Measurements from ENCODE around the gene TRMT2A. TPM values are rescaled to one million over a fixed set of nuclear protein-coding genes. Genes with fewer than 3 reads are reported as not detected.

TRMT2A gene
- total RNA-seq, 1 experiment from 2014 or later = 43.4 TPM

DNA sequence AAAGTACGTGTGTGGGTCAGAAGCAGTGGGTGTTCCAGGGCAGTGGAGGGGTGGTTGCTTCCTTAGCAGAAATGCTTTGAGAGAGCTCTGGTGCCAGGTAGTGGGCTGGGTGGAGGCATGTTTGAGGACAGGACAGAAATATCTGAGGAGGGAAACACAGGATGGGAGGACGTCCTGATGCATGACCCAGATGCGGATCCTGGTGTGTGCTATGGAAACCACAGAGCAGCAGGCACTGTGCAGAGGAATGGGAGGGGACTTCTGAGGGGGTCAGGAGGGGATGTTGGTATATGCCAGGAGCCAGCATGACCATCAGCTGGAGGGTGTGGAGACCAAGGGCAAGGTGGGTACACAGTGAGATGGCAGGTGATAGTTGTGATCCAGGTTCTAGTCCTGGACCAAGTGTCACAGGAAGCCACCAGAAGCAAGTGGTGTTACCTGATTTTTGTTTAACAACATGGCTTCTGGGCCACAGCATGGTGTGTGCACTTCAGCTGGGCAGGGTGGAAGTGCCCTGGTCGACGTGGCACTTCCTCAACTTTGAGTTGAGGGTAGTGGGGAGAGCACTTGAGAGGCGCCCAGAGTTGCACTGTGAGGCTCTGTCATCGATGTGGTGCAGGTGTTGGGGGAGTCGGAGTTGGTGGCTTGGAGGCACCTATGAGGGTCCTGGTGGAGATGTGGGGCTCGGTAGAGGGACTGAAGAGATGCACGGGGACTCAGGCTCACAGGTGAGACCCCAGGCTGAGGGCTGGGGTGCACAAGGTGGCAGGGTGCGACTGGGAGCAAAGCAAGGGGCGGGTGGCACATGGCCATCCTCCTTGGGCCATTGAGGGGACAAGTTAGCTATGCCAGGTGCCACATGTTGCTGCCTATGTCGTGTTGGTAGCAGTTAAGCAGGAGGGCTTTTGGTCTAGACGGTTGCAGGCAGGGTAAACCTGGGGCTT lies 29.4 kb downstream of the TRMT2A start:
- H3K27me3 ChIP-seq = no peaks in the 10 kb centered on the region
- peaks cover 86% of the 10 kb centered on the region for H3K36me3 ChIP-seq
- no peaks in the 10 kb centered on the region for H3K9me3 ChIP-seq
- H3K4me3 ChIP-seq = no peak overlapping the region
- DNase-seq = no peak

DNA sequence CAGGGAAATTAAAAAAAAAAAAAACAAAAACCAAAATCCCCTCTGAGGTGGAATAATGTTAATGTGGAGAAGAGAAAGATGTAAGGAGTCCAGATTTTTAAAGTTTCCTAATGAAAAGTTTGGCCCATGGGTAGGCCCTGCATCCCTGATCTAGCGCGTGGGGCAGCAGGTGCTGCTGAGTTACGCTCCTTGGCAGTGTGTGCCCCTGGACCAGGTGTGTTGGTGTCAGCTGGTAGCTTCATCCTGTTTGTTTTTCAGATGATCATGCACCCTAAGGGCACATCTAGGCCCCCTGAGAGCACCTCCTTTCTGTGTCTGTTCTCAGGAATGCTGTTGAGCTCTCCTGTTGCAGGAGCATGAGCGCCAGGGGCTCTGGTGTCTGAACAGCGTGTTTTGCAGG lies 30.3 kb downstream of the TRMT2A start:
- DNase-seq = no peak

GRCh38 chr22:20086101-20086599 lies 30.9 kb downstream of the TRMT2A start:
- peaks cover 81% of the 10 kb centered on the region for H3K36me3 ChIP-seq
- H3K4me3 ChIP-seq = no peak overlapping the region
- no peak for DNase-seq
- no peaks in the 10 kb centered on the region for H3K9me3 ChIP-seq
- no peaks in the 10 kb centered on the region for H3K27me3 ChIP-seq

More for the DNA sequence above, 30.3 kb downstream of the TRMT2A start:
- Histone ChIP-seq H3K9me3 (no peaks in the 10 kb centered on the region), H3K27me3 (no peaks in the 10 kb centered on the region), H3K36me3 (peaks cover 84% of the 10 kb centered on the region), H3K4me3 (no peak overlapping the region)

- Histone ChIP-seq H3K9me3 (no peaks in the 10 kb centered on the region), H3K27me3 (no peaks in the 10 kb centered on the region), H3K4me3 (no peak overlapping the region), H3K36me3 (peaks cover 76% of the 10 kb centered on the region)
- no peak for DNase-seq
Observed at GRCh38 chr22:20085651-20086050, 31.4 kb downstream of the TRMT2A start.

- no peaks in the 10 kb centered on the region for H3K9me3 ChIP-seq
- DNase-seq = no peak
- H3K27me3 ChIP-seq = no peaks in the 10 kb centered on the region
- no peak overlapping the region for H3K4me3 ChIP-seq
- H3K36me3 ChIP-seq = peaks cover 67% of the 10 kb centered on the region
Observed at GRCh38 chr22:20084547-20085413, 32.2 kb downstream of the TRMT2A start.

DNA sequence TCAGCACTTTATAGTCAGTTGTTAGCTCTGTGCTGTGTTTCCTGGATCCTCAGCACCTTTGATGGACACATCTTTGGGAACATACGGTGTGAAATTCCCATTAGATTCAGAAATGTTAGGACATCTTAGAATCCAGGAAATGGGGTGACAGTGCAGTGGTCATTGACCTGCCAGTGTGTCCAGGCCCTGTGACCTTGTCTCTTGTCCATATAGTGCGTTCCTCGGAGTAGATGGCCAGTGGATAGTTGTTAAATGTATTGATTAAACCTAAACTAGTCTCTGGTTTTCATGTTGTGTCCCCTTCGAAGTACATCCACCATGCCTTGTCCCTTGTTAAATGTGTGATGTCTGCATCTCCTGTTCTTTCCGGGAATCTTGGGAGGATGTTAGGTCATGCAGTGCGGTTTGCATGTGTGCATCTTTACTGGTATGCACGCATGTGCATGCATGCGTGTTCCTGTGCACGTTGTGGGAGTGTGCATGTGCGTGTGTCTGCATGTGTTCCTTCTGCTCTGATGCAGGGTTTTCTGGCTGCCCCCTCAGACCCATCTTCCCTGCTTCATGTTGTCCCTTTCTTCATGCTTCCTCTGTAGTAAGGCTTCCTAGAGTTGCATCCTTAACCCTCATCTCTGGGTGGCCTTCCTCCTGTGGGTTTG lies 33.0 kb downstream of the TRMT2A start:
- no peak for DNase-seq
- no peak overlapping the region for H3K4me3 ChIP-seq
- H3K9me3 ChIP-seq = no peaks in the 10 kb centered on the region
- H3K36me3 ChIP-seq = peaks cover 59% of the 10 kb centered on the region
- no peaks in the 10 kb centered on the region for H3K27me3 ChIP-seq

DNA sequence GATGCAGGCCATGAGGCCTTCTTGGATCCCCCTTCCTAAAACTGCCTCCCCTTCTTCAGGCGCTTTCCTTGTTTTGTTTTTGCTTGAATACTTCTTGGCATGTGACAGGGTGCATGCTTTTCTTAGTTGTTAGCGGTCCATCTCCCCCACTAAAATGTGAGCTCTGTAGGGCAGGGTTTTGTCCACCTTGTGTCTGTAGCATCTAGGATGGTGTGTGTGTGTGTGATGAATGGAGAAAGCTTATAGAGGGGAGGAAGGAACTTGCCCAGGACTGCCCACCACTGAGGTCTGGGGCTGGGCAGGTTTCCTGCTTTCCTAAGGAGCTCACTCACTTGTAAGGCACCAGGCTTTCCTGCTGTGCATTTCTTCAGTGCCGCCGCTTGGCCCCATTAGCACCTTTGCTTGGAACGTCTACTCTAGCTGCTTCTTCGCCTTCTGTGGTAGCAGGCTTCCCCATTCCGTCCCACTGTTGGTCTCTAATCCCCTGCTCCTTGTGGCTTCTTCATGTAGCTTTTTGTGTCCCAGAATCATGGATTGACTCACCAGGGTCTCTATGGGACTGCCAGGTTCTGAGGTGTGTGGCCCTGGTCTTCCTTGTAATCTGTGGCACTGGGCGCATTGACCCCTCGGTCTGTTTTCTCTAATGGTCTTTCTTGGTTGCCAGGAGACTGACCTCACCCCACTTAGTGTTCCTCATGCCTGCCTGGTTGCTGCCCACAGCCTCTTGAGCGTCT lies 33.7 kb downstream of the TRMT2A start:
- Histone ChIP-seq H3K36me3 (peaks cover 54% of the 10 kb centered on the region), H3K27me3 (no peaks in the 10 kb centered on the region), H3K9me3 (no peaks in the 10 kb centered on the region), H3K4me3 (no peak overlapping the region)
- DNase-seq = no peak

- peak; percentile 71 for DNase-seq
- Histone ChIP-seq H3K4me3 (peak overlapping the region; percentile 95), H3K9me3 (no peaks in the 10 kb centered on the region), H3K36me3 (peaks cover 31% of the 10 kb centered on the region), H3K27me3 (no peaks in the 10 kb centered on the region)
Observed at GRCh38 chr22:20080776-20081654, 36.0 kb downstream of the TRMT2A start.

GRCh38 chr22:20080445-20080775 lies 36.6 kb downstream of the TRMT2A start:
- Histone ChIP-seq H3K9me3 (no peaks in the 10 kb centered on the region), H3K4me3 (peak overlapping the region; percentile 95)

DNA sequence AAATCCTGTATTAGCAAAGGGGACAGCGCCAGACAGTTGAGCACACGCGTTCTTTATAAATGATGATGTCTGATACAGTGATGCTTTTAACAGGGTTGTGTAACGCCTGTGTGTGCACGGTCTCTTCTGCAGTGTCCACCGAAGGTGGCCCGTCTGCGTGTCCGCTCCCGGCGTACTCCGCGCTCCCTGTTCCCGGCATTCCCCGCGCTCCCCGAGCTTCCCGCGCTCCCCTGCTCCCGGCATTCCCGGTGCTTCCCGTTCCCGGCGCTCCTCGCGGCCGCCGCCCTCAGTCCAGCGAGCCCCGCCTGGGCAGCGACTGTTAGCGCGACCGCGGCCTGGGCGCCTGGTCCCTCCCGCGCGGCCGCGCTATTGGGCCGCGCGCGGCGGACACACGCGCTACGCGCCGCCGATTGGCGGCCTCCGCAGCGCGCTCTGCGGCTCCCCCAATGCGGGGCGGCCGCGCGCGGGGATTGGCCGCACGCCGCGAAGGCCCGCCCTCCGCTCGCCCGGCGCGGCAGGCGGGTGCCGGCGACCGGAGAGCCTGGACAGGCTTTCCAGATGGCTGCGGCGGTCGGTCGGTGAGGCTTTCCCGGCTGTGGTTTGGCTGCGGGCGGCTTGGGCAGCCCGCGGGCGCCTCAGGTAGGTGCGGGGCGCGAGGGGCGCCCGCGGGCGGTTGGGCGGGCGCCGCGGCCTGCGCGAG lies 37.1 kb downstream of the TRMT2A start, which contains the start of gene DGCR8:
TSS of gene DGCR8 (plus strand) at position 497 of the 700 bp plus-strand sequence. CDS start 5,723 bp downstream, outside the sequence.
- no peaks in the 10 kb centered on the region for H3K27me3 ChIP-seq
- peak within 1 kb of the TSS; percentile 95 for H3K4me3 ChIP-seq
- peaks cover 20% of the 10 kb centered on the region for H3K36me3 ChIP-seq
- no peaks in the 10 kb centered on the region for H3K9me3 ChIP-seq
- DNase-seq = peak; percentile 96

More at GRCh38 chr22:20080445-20080775, 36.6 kb downstream of the TRMT2A start:
- Histone ChIP-seq H3K36me3 (peaks cover 25% of the 10 kb centered on the region), H3K27me3 (no peaks in the 10 kb centered on the region)
- DNase-seq = peak; percentile 73

GRCh38 chr22:20076627-20077172 lies 40.3 kb downstream of the TRMT2A start:
- H3K4me3 ChIP-seq = no peak overlapping the region
- H3K27me3 ChIP-seq = no peaks in the 10 kb centered on the region
- DNase-seq = no peak
- peaks cover 2% of the 10 kb centered on the region for H3K36me3 ChIP-seq
- no peaks in the 10 kb centered on the region for H3K9me3 ChIP-seq

GRCh38 chr22:20071524-20071972 lies 45.5 kb downstream of the TRMT2A start:
- Histone ChIP-seq H3K27me3 (no peaks in the 10 kb centered on the region), H3K9me3 (no peaks in the 10 kb centered on the region), H3K36me3 (no peaks in the 10 kb centered on the region), H3K4me3 (no peak overlapping the region)
- DNase-seq = no peak

- H3K9me3 ChIP-seq = no peaks in the 10 kb centered on the region
Observed at GRCh38 chr22:20069331-20070042, 47.5 kb downstream of the TRMT2A start.

DNA sequence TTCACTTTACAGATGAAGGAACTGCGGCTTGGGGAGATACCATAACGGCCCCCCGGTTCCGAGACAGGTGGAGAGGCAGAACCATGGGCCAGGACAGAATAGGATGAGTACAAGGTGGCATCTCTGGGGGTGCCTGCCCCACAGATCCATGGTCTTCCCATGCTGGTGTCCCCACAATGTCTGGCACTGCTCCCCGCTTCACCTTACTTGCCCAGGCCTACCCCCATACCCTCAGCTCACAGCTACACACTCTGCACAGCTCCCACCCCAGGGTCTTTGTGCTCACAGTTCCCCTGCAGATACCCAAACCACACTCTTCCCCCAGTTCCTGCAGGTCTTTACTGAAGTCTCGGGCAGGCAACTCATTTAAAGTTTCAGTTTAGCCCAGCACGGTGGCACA lies 48.4 kb downstream of the TRMT2A start:
- Histone ChIP-seq H3K9me3 (no peaks in the 10 kb centered on the region), H3K36me3 (no peaks in the 10 kb centered on the region), H3K27me3 (no peaks in the 10 kb centered on the region), H3K4me3 (no peak overlapping the region)
- no peak for DNase-seq

More at GRCh38 chr22:20069331-20070042, 47.5 kb downstream of the TRMT2A start:
- H3K4me3 ChIP-seq = no peak overlapping the region
- no peaks in the 10 kb centered on the region for H3K36me3 ChIP-seq
- DNase-seq = no peak
- H3K27me3 ChIP-seq = no peaks in the 10 kb centered on the region

Measured in MG63 (cell line).